Measurements from ENCODE around the gene PDGFC. TPM values are rescaled to one million over a fixed set of nuclear protein-coding genes. Genes with fewer than 3 reads are reported as not detected.

The PDGFC gene
- total and polyA plus RNA-seq, 2 donors: 23.4 to 73.5 TPM

- H3K4me1 ChIP-seq (ENCODE audit: insufficient read depth): no peaks in the 10 kb centered on the region
- no peak for DNase-seq (ENCODE audit: extremely low spot score)
- WGBS: 93% methylated on average over 4 of the region's 4 CpGs
- H3K36me3 ChIP-seq (ENCODE audit: insufficient read depth): no peaks in the 10 kb centered on the region
- H3K4me3 ChIP-seq (ENCODE audit: low read depth, low read length): no peak overlapping the region
- no peak overlapping the region for H3K27ac ChIP-seq (ENCODE audit: low read depth)
Observed at GRCh38 chr4:156729416-156729815, 242.2 kb downstream of the PDGFC start.

GRCh38 chr4:156725257-156725656 lies 246.3 kb downstream of the PDGFC start:
- Histone ChIP-seq H3K4me3 (ENCODE audit: low read depth, low read length) (no peak overlapping the region), H3K36me3 (ENCODE audit: insufficient read depth) (no peaks in the 10 kb centered on the region), H3K4me1 (ENCODE audit: insufficient read depth) (no peaks in the 10 kb centered on the region), H3K27ac (ENCODE audit: low read depth) (no peak overlapping the region)
- DNase-seq (ENCODE audit: extremely low spot score): no peak
- 74% methylated on average over 2 of the region's 2 CpGs for WGBS

GRCh38 chr4:156723951-156724668 lies 247.5 kb downstream of the PDGFC start:
- H3K27ac ChIP-seq (ENCODE audit: low read depth): no peak overlapping the region
- 96% methylated on average over 11 of the region's 11 CpGs for WGBS
- DNase-seq (ENCODE audit: extremely low spot score): no peak

GRCh38 chr4:156718226-156718625 lies 253.4 kb downstream of the PDGFC start:
- 73% methylated on average over 8 of the region's 8 CpGs for WGBS
- Histone ChIP-seq H3K27ac (ENCODE audit: low read depth) (no peak overlapping the region), H3K36me3 (ENCODE audit: insufficient read depth) (no peaks in the 10 kb centered on the region), H3K4me1 (ENCODE audit: insufficient read depth) (no peaks in the 10 kb centered on the region), H3K4me3 (ENCODE audit: low read depth, low read length) (no peak overlapping the region)
- DNase-seq (ENCODE audit: extremely low spot score): no peak

More at GRCh38 chr4:156723951-156724668, 247.5 kb downstream of the PDGFC start:
- Histone ChIP-seq H3K4me1 (ENCODE audit: insufficient read depth) (no peaks in the 10 kb centered on the region), H3K4me3 (ENCODE audit: low read depth, low read length) (no peak overlapping the region), H3K36me3 (ENCODE audit: insufficient read depth) (no peaks in the 10 kb centered on the region)

GRCh38 chr4:156711193-156711590 lies 260.4 kb downstream of the PDGFC start:
- no peaks in the 10 kb centered on the region for H3K4me1 ChIP-seq (ENCODE audit: insufficient read depth)
- no peaks in the 10 kb centered on the region for H3K36me3 ChIP-seq (ENCODE audit: insufficient read depth)
- no peak overlapping the region for H3K4me3 ChIP-seq (ENCODE audit: low read depth, low read length)
- no peak for DNase-seq (ENCODE audit: extremely low spot score)
- H3K27ac ChIP-seq (ENCODE audit: low read depth): no peak overlapping the region
- 93% methylated on average over 4 of the region's 4 CpGs for WGBS

Small RNA genes lying within 50 kb of the gene (small RNA-seq; reads per million reads assigned to genes)
- not detected for gene AC092608.2

Other genes starting within 250 kb of the PDGFC start
- gene GLRB, start 104.4 kb upstream of the PDGFC start, total RNA-seq: 8.9 TPM
- 4.2 TPM for gene GLRB, start 104.4 kb upstream of the PDGFC start, polyA plus RNA-seq
- 16.4 TPM for gene GRIA2, start 248.9 kb upstream of the PDGFC start, total RNA-seq
- 0.04 TPM for gene GRIA2, start 248.9 kb upstream of the PDGFC start, polyA plus RNA-seq

Measured in urinary bladder (tissue), 4 donors.